Nephron (organoid): ENCODE data around the gene RALGDS.

Experiments used
- H3K27ac Mint-ChIP-seq, 3 experiments: 2 replicates each; pipeline ENCODE4 v1.8.0; 2020; ENCODE audit warnings: mixed read lengths in 3 of 3, mild to moderate bottlenecking in 2 of 3, moderate library complexity in 1 of 3
- H3K27me3 Mint-ChIP-seq: 2 replicates; pipeline ENCODE4 v1.8.0; 2021; ENCODE audit warnings: low read depth, mild to moderate bottlenecking, moderate library complexity, mixed read lengths
- H3K36me3 Mint-ChIP-seq: 2 replicates; pipeline ENCODE4 v1.8.0; 2020; ENCODE audit warnings: low read depth, mixed read lengths
- H3K4me1 Mint-ChIP-seq: 2 replicates; pipeline ENCODE4 v1.8.0; 2020; ENCODE audit warnings: mixed read lengths
- H3K4me3 Mint-ChIP-seq, 3 experiments: 2 replicates each; pipeline ENCODE4 v1.8.0; 2020; ENCODE audit warnings: mild to moderate bottlenecking in 3 of 3, mixed read lengths in 3 of 3, moderate library complexity in 2 of 3
- H3K9me3 Mint-ChIP-seq: 2 replicates; pipeline ENCODE4 v1.8.0; 2020; ENCODE audit warnings: mixed read lengths
- CTCF ChIP-seq, 3 experiments: fragments of 200-600 bp; sonication (generic); IDR thresholded peaks; one replicate each; pipeline ENCODE4 v1.5.0; 2021; ENCODE audit warnings: antibody characterized with exemption in 3 of 3; ENCODE audit not compliant: unreplicated experiment in 3 of 3

The RALGDS gene

GRCh38 chr9:133154097-133154989, 33.3 kb upstream of the RALGDS start:
- H3K27ac Mint-ChIP-seq: no peak overlapping the region
- H3K36me3 Mint-ChIP-seq: no peaks in the 10 kb centered on the region
- peaks cover 5% of the 10 kb centered on the region for H3K27me3 Mint-ChIP-seq
- H3K4me3 Mint-ChIP-seq: no peak overlapping the region
- H3K9me3 Mint-ChIP-seq: no peaks in the 10 kb centered on the region
- no peaks in the 10 kb centered on the region for H3K4me1 Mint-ChIP-seq
- TF ChIP-seq CTCF (IDR thresholded peaks at IDR 0.05; ENCODE audit: unreplicated experiment in 3 of 3): no peak

GRCh38 chr9:133153227-133154096, 32.4 kb upstream of the RALGDS start:
- Mint-ChIP-seq H3K27ac (no peak overlapping the region), H3K27me3 (peaks cover 5% of the 10 kb centered on the region), H3K36me3 (no peaks in the 10 kb centered on the region), H3K9me3 (no peaks in the 10 kb centered on the region), H3K4me1 (peaks cover 1% of the 10 kb centered on the region), H3K4me3 (peak overlapping the region in 1 of 3 experiments; percentile 37)
- TF ChIP-seq CTCF (IDR thresholded peaks at IDR 0.05; ENCODE audit: unreplicated experiment in 3 of 3): no peak

- Mint-ChIP-seq H3K27me3 (peaks cover 5% of the 10 kb centered on the region), H3K27ac (peak overlapping the region in 2 of 3 experiments; percentile 32 to 45), H3K4me1 (peaks cover 14% of the 10 kb centered on the region), H3K36me3 (no peaks in the 10 kb centered on the region), H3K9me3 (no peaks in the 10 kb centered on the region), H3K4me3 (peak overlapping the region; percentile 44 to 68 (median 57))
- no peak for TF ChIP-seq CTCF (IDR thresholded peaks at IDR 0.05; ENCODE audit: unreplicated experiment in 3 of 3)
Observed at GRCh38 chr9:133151601-133152525, 30.8 kb upstream of the RALGDS start.

- TF ChIP-seq CTCF (IDR thresholded peaks at IDR 0.05; ENCODE audit: unreplicated experiment in 3 of 3): no peak
- Mint-ChIP-seq H3K4me3 (peak overlapping the region; percentile 64 to 80 (median 71)), H3K4me1 (peaks cover 14% of the 10 kb centered on the region), H3K36me3 (no peaks in the 10 kb centered on the region), H3K27ac (peak overlapping the region; percentile 32 to 45 (median 40)), H3K9me3 (no peaks in the 10 kb centered on the region), H3K27me3 (peaks cover 5% of the 10 kb centered on the region)
Observed at GRCh38 chr9:133151041-133151440, 30.0 kb upstream of the RALGDS start.
